Tibial nerve (tissue), 4 donors: ENCODE measurements around the gene TCAP. TPM values are rescaled to one million over a fixed set of nuclear protein-coding genes. Genes with fewer than 3 reads are reported as not detected.

Experiments
- DNase-seq, 2 donors: peaks; one replicate each; pipeline ENCODE4 v3.0.0-alpha.2; 2019; ENCODE audit warnings: low spot score in 2 of 2
- H3K27ac ChIP-seq, 4 donors: fragments of 200-600 bp; sonication (generic) in 3 of 4; one replicate each; pipeline ENCODE4 v1.5.1; 2017 to 2019; ENCODE audit warnings: mild to moderate bottlenecking in 1 of 4
- H3K27me3 ChIP-seq, 2 donors: fragments of 200-600 bp; sonication (generic) in 1 of 2; one replicate each; pipeline versions ENCODE4 v1.5.1 to v1.6.0; 2017 to 2019
- H3K36me3 ChIP-seq, 3 donors: fragments of 200-600 bp; sonication (generic); one replicate each; pipeline ENCODE4 v1.5.1; 2018 to 2019
- H3K4me1 ChIP-seq, 4 donors: fragments of 200-600 bp; sonication (generic) in 3 of 4; one replicate each; pipeline ENCODE4 v1.5.1; 2017 to 2019
- H3K4me3 ChIP-seq, 4 donors: fragments of 200-600 bp; sonication (generic) in 3 of 4; one replicate each; pipeline ENCODE4 v1.5.1; 2017 to 2019; ENCODE audit warnings: mild to moderate bottlenecking in 1 of 4, moderate library complexity in 1 of 4
- H3K9me3 ChIP-seq, 4 donors: fragments of 200-600 bp; sonication (generic) in 3 of 4; one replicate each; pipeline ENCODE4 v1.5.1; 2017 to 2019
- EP300 ChIP-seq, 2 donors: sonication (generic); formaldehyde crosslinking; IDR thresholded peaks; one replicate each; pipeline ENCODE4 v1.6.1; 2017; ENCODE audit warnings: antibody characterized with exemption in 2 of 2, mild to moderate bottlenecking in 1 of 2
- POLR2A ChIP-seq, 2 donors: fragments of 450-650 bp; IDR thresholded peaks; one replicate each; pipeline ENCODE4 v1.6.1; 2017; ENCODE audit warnings: antibody characterized with exemption in 2 of 2, mild to moderate bottlenecking in 2 of 2, moderate library complexity in 2 of 2
- WGBS, 2 donors: methylation state at CpG; one replicate each; pipeline ENCODE4 v1.1.5; 2018; 5-methylcytosine and 5-hydroxymethylcytosine counted together
- total RNA-seq, 4 donors: library from RNA; depleted of rRNA; stranded (reverse); fragments of >200 nt; gene quantifications; one replicate each; pipeline ENCODE4 v1.1.0, GENCODE V29; 2016
- TF ChIP-seq, protein P1 (sequence below), 5 experiments: fragments of 200-600 bp in 3 of 5; fragments of 450-650 bp in 2 of 5; sonication (generic) in 3 of 5; IDR thresholded peaks; one replicate each; pipeline ENCODE4 v1.5.1; 2016 to 2019; ENCODE audit warnings: antibody characterized with exemption in 5 of 5, mild to moderate bottlenecking in 3 of 5, moderate library complexity in 2 of 5

Gene TCAP
- total RNA-seq, 4 donors from 2014 or later = 0.30 to 5.5 (median 0.61) TPM

DNA sequence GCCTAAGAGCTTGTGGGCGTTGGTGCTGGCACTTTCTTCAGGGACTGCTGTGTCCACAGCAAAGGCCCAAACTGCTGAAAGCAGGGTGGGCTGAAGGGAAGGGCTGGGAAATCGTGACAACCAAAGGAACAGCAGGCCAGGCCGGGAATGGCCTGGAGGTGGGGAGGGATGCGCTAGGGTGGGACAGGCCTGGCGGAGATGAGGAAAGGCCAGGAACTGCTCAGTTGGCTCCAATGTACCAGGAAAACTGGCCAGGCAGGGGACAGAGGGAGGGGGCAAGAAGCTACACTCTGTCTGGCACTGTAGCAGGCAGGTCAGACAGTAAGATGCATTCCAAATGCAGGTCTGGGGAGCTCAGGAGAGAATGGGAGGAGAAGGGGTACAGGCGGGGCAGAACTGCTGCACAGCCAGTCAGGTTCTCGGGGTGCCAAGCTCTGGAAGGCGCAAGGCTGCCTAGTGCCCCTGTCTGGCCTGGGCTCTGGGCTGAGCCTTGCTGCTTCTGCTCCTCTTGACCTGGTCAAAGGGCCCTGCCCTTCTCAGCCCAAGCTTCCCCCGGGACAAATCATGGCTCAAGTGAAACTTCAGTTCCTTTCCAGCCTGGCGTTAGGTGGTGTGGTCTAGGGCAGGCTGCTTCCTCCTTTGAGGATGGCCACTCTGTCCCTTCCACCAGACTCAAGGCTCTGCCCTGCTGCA lies 10.4 kb downstream of the TCAP start:
- Histone ChIP-seq H3K27ac (peak overlapping the region in 3 of 4 donors; percentile 52 to 78 (median 67)), H3K27me3 (peaks cover 0 to 11% of the 10 kb centered on the region in 2 donors), H3K9me3 (no peaks in the 10 kb centered on the region), H3K4me1 (peaks cover 0 to 47% (median 27%) of the 10 kb centered on the region in 4 donors), H3K4me3 (no peak overlapping the region), H3K36me3 (peaks cover 0 to 10% (median 0%) of the 10 kb centered on the region in 3 donors)
- DNase-seq = no peak
- TF ChIP-seq EP300 (IDR thresholded peaks at IDR 0.05) = no peak
- TF ChIP-seq POLR2A (IDR thresholded peaks at IDR 0.05) = no peak
- TF ChIP-seq, protein P1, sequence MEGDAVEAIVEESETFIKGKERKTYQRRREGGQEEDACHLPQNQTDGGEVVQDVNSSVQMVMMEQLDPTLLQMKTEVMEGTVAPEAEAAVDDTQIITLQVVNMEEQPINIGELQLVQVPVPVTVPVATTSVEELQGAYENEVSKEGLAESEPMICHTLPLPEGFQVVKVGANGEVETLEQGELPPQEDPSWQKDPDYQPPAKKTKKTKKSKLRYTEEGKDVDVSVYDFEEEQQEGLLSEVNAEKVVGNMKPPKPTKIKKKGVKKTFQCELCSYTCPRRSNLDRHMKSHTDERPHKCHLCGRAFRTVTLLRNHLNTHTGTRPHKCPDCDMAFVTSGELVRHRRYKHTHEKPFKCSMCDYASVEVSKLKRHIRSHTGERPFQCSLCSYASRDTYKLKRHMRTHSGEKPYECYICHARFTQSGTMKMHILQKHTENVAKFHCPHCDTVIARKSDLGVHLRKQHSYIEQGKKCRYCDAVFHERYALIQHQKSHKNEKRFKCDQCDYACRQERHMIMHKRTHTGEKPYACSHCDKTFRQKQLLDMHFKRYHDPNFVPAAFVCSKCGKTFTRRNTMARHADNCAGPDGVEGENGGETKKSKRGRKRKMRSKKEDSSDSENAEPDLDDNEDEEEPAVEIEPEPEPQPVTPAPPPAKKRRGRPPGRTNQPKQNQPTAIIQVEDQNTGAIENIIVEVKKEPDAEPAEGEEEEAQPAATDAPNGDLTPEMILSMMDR (IDR thresholded peaks at IDR 0.05) = no peak
- 69% methylated on average over 10 of the region's 10 CpGs for WGBS, 2 donors

DNA sequence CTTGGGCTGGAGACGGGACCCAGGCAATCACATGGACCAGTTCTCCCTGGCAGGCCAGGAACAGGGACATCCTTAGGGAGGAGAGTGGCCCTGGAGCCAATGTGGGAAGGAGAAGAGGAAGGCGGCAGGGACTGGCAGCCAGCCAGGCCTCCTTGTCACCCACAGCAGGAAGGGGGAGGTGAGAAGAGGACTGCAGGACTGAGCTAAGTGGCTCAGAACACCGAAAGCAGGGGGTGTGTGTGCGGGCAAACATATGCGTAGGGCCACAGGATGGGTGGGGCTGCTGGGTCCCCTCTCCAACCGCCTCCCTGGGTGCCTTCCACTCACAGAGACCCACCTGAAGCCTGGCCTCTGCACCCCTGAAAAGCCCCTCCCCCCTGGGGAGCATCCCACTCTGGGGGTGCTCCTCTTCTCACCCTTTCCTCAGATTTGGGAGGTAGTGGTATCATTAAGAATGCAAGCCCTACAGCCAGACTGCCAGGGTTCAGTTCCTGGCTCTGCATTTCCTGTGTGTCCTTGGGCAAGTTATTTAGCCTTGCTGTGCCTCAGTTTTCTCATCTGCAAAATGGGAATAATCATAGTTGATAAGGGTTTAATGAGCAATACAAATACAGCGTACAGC lies 11.2 kb downstream of the TCAP start:
- 53 to 59% methylated on average over 6 to 7 of the region's 7 CpGs for WGBS, 2 donors
- Histone ChIP-seq H3K4me1 (peaks cover 0 to 47% (median 27%) of the 10 kb centered on the region in 4 donors), H3K4me3 (no peak overlapping the region), H3K9me3 (no peaks in the 10 kb centered on the region), H3K27ac (peak overlapping the region in 3 of 4 donors; percentile 62 to 78 (median 67)), H3K27me3 (peaks cover 0 to 3% of the 10 kb centered on the region in 2 donors), H3K36me3 (peaks cover 0 to 17% (median 0%) of the 10 kb centered on the region in 3 donors)
- no peak for DNase-seq
- TF ChIP-seq, protein P1 (IDR thresholded peaks at IDR 0.05) = no peak
- TF ChIP-seq EP300 (IDR thresholded peaks at IDR 0.05) = peak in 1 of 2 donors; percentile 19

DNA sequence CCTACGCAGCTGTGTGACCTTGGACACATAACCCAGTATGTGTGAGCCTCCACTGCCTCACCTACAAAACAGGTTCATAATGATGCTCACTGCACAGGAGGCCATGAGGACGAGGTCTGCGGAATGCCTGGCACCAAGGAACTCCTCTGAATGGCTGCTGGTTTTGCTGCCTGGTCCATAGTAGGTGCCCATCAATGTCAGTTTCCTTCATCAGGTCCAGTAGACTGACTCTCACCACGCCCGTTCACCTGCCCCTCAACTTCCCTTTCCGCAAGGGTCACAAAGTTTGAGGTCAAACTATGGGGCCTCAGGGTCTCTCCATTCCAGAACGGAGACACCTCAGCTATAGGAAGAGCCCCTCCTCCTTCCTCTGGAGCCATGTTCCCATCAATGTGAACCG lies 11.9 kb downstream of the TCAP start:
- 65 to 78% methylated on average over 7 of the region's 8 CpGs for WGBS, 2 donors
- no peaks in the 10 kb centered on the region for H3K9me3 ChIP-seq
- H3K4me1 ChIP-seq = peaks cover 0 to 47% (median 24%) of the 10 kb centered on the region in 4 donors
- H3K4me3 ChIP-seq = no peak overlapping the region
- no peaks in the 10 kb centered on the region for H3K27me3 ChIP-seq
- H3K27ac ChIP-seq = peak overlapping the region; percentile 28 to 80 (median 71)
- no peak for TF ChIP-seq POLR2A (IDR thresholded peaks at IDR 0.05)
- TF ChIP-seq, protein P1 (IDR thresholded peaks at IDR 0.05) = no peak
- H3K36me3 ChIP-seq = peaks cover 0 to 20% (median 0%) of the 10 kb centered on the region in 3 donors
- DNase-seq = no peak

DNA sequence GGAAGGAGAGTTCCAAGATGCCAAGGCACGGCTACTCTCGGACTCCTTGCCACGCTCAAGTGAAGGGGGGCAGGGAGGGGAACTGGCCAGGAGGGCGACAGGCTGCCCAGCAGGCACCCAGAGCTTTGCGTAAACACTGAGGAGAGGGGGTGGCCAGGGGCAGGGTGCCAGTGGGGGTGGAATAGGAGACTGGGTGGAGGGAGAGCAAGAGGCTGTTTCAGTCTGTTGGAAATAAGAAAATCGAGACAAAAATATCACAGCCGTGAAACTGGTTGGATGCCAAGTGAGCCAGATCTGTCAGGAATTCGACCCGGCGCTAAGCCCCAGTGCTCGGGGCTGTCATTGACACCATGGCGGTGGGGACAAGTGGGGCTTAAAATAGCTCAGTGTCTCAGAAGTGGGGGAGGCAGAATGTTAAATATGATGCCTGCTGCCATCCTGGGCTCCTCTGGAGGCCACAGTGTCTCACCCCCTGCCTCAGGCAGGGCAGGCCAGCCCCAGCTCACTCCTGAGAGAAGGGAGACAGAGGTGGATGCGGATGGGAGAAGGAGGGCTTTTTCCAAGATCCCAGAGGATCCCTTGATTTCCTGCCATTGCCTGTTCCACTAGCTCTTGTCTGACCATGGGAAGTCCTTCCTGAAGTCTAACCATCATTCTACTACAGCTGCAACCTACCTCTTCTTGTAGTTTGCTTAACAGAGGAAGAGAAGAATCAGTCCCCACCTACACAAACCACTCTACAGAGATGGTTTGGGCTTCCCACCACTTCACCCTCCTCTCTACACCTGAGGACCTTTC lies 12.6 kb downstream of the TCAP start:
- TF ChIP-seq EP300 (IDR thresholded peaks at IDR 0.05) = peak in 1 of 2 donors; percentile 34
- TF ChIP-seq, protein P1 (IDR thresholded peaks at IDR 0.05) = no peak
- peaks cover 0 to 24% (median 0%) of the 10 kb centered on the region in 3 donors for H3K36me3 ChIP-seq
- DNase-seq = no peak
- 38 to 42% methylated on average over 13 of the region's 13 CpGs for WGBS, 2 donors
- no peaks in the 10 kb centered on the region for H3K27me3 ChIP-seq
- peaks cover 0 to 47% (median 23%) of the 10 kb centered on the region in 4 donors for H3K4me1 ChIP-seq
- H3K4me3 ChIP-seq = no peak overlapping the region
- peak overlapping the region; percentile 28 to 80 (median 71) for H3K27ac ChIP-seq
- H3K9me3 ChIP-seq = no peaks in the 10 kb centered on the region
